ENCODE measurements around the gene TYMP.
"Not testable (repeated sequence)": the region's sequence is repeated elsewhere in the genome, so short reads cannot be mapped to it uniquely, and the experiment has no call there.

DNA sequence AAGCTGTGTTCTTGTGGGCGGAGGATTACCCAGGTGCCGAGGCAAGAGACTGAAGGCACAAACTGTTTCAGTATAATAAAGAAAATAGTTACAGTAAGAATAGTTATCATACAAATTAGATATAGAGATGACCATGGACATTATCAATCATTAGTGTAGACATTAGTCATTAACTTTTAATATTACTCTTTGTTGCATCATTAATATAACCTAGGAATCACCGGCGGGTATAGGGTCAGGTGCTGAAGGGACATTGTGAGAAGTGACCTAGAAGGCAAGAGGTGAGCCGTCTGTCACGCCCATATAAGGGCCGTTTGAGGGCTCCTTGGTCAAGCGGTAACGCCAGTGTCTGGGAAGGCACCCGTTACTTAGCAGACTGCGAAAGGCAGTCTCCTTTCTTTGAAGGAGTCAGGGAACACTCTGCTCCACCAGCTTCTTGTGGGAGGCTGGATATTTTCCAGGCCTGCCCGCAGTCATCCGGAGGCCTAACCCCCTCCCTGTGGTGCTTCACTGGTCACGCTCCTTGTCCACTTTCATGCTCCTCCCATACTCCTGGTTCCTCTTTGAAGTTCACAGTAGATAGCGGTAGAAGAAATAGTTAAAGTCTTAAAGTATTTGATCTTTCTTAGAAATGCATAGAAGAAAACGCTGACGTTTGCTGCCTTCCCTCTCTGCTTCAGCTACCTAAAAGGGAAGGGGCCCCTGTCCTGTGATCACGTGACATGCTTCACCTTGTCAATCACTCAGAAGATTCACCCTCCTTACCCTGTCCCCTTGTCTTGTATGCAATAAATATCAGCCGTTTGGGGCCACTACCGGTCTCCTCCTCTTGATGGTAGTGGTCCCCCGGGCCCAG lies 4.3 kb upstream of the TYMP start:
- TF ChIP-seq POLR2A, RFX5, FOS (IDR thresholded peaks at IDR 0.05; ENCODE audit: low read depth, low read length): not testable (repeated sequence)
- TF ChIP-seq, protein P1, sequence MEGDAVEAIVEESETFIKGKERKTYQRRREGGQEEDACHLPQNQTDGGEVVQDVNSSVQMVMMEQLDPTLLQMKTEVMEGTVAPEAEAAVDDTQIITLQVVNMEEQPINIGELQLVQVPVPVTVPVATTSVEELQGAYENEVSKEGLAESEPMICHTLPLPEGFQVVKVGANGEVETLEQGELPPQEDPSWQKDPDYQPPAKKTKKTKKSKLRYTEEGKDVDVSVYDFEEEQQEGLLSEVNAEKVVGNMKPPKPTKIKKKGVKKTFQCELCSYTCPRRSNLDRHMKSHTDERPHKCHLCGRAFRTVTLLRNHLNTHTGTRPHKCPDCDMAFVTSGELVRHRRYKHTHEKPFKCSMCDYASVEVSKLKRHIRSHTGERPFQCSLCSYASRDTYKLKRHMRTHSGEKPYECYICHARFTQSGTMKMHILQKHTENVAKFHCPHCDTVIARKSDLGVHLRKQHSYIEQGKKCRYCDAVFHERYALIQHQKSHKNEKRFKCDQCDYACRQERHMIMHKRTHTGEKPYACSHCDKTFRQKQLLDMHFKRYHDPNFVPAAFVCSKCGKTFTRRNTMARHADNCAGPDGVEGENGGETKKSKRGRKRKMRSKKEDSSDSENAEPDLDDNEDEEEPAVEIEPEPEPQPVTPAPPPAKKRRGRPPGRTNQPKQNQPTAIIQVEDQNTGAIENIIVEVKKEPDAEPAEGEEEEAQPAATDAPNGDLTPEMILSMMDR (conservative IDR thresholded peaks at IDR 0.05; ENCODE audit: low read depth, low read length), result not testable (repeated sequence)
